Gastrocnemius medialis (tissue), 4 donors: ENCODE results near the gene DOCK7.

Experiments
- POLR2A ChIP-seq, 2 donors: fragments of 450-650 bp; IDR thresholded peaks; one replicate each; pipeline ENCODE4 v1.6.1; 2017; ENCODE audit warnings: antibody characterized with exemption in 2 of 2, mild to moderate bottlenecking in 2 of 2, moderate library complexity in 2 of 2
- TF ChIP-seq, protein P1 (sequence below), 5 experiments: fragments of 450-650 bp in 3 of 5; fragments of 200-600 bp in 2 of 5; sonication (generic) in 2 of 5; IDR thresholded peaks in 4 of 5; conservative IDR thresholded peaks in 1 of 5; 1 replicate in 4 of 5; 2 replicates in 1 of 5; pipeline ENCODE4 v1.5.1; 2016 to 2019; ENCODE audit warnings: antibody characterized with exemption in 5 of 5, mild to moderate bottlenecking in 3 of 5, moderate library complexity in 3 of 5

DNA sequence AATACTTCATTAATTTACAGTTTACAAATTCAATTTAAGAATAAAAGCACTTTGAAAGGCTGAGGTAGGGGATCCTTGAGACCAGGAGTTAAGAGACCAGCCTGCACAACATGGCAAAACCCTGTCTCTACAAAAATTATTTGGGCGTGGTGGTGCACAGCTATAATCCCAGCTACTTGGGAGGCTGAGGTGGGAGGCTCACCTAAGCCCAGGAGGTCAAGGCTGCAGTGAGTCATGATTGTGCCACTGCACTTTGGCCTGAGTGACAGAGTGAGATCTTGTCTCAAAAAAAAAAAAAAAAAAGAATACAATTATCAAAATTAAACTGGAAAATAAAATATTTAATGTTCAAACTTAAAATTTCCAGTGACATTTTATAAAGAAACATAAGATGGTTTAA, 179.2 kb downstream of the DOCK7 start:
- TF ChIP-seq, protein P1, sequence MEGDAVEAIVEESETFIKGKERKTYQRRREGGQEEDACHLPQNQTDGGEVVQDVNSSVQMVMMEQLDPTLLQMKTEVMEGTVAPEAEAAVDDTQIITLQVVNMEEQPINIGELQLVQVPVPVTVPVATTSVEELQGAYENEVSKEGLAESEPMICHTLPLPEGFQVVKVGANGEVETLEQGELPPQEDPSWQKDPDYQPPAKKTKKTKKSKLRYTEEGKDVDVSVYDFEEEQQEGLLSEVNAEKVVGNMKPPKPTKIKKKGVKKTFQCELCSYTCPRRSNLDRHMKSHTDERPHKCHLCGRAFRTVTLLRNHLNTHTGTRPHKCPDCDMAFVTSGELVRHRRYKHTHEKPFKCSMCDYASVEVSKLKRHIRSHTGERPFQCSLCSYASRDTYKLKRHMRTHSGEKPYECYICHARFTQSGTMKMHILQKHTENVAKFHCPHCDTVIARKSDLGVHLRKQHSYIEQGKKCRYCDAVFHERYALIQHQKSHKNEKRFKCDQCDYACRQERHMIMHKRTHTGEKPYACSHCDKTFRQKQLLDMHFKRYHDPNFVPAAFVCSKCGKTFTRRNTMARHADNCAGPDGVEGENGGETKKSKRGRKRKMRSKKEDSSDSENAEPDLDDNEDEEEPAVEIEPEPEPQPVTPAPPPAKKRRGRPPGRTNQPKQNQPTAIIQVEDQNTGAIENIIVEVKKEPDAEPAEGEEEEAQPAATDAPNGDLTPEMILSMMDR (IDR thresholded peaks at IDR 0.05 in 4 of 5, conservative IDR thresholded peaks at IDR 0.05 in 1 of 5): no peak
- no peak for TF ChIP-seq POLR2A (IDR thresholded peaks at IDR 0.05)
